ENCODE measurements around the gene DYTN. TPM values are rescaled to one million over a fixed set of nuclear protein-coding genes. Genes with fewer than 3 reads are reported as not detected.

DYTN gene, protein sequence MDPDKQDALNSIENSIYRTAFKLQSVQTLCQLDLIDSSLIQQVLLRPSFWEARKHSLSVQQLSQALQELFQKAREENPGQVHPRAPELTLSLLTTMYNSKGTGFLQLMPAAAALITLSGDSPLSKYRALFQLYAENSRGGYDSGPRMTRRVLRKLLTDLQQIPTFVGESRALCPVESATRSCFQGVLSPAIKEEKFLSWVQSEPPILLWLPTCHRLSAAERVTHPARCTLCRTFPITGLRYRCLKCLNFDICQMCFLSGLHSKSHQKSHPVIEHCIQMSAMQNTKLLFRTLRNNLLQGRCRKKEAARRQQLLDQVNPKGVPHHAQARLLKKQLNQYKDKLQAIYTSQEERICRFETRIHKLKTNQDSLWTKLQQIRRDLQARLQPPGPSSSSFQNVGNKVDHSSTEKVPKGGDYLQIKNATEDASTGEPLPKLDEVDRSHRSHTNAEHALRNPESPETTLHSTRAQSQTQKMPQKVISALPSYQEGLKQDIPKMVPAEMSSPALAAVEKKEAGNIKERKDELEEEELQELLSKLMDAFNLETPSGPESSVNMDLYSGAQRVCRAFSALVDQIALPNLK
- total RNA-seq = not detected

DNA sequence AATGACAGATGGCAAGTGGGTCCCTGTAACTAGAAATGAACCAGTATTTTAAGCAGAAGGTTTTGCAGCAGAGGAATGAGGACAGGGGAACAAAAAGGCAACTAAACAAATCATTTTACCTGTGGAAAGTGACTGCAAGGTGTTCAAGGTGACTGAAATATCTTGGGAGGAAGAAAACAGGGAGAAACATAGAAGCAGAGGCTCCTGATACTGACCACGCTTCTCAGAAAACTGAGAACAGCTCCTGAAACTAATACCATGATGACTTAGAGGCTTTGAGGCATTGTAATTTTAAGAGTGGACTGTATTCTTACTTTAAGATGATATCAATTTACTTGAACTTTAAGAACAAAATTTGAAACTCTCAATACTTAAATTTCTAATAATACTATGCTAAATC is at the start of gene DYTN:
DYTN (minus strand) TSS at position 101 of the 400 bp plus-strand sequence. CDS start 117 bp downstream, outside the sequence.
- DNase-seq (no peak), ATAC-seq (ENCODE audit: low read depth) (no peak)
- no peak within 1 kb of the TSS for H3K4me3 Mint-ChIP-seq
- H3K36me3 Mint-ChIP-seq = no peaks in the 10 kb centered on the region
- POLR2A ChIA-PET = no interaction called here
- peaks cover 3% of the 10 kb centered on the region for H3K4me1 Mint-ChIP-seq
- peaks cover 20% of the 10 kb centered on the region for H3K27me3 Mint-ChIP-seq
- H3K9me3 Mint-ChIP-seq = no peaks in the 10 kb centered on the region
- H3K27ac Mint-ChIP-seq = no peak within 1 kb of the TSS

DNA sequence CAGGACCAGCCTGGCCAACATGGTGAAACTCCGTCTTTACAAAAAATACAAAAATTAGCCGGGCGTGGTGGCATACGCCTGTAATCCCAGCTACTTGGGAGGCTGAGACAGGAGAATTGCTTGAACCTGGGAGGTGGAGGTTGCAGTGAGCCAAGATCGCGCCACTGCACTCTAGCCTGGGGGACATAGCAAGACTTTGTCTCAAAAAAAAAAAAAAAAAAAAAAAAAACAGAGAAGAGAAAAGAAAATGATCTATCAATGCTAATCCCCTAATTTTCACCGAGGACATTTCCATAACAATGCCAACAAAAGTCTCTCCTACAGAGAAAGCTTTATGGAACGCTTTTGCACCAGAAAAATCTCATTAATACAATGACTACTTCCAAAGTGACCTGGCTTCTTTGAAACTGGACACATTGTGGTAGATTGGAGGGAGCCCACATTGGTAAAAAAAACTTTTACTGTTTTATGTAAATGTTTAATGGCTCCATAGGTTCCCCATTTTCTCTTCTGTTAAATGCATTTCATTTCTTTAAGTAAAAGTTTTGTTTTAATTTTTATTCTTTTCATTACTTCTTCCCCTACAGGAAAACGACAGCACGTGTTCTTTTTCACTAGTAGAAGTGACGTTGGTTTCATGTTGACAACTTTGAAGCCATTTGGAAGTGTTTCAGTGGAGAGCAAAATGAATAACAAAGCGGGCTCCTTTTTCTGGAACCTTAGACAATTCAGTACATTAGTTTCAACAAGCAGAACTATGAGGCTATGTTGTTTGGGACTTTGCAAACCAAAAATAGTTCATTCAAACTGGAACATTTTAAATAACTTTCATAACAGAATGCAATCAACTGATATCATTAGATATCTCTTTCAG is 48.1 kb upstream of the DYTN start:
- Mint-ChIP-seq H3K9me3 (no peaks in the 10 kb centered on the region), H3K4me1 (peaks cover 22% of the 10 kb centered on the region), H3K27me3 (no peaks in the 10 kb centered on the region), H3K27ac (peak overlapping the region; percentile 96), H3K4me3 (peak overlapping the region; percentile 94), H3K36me3 (peaks cover 13% of the 10 kb centered on the region)
- no peak for ATAC-seq (ENCODE audit: low read depth)
- DNase-seq = no peak
- POLR2A ChIA-PET = interaction anchor here (0.5 to 1.7 kb wide), 5 partner anchors 27 to 1275 kb away, joined by 3 to 9 read pairs (median 3); partner anchors contain the start of genes CCNYL1, EEF1B2 and NDUFS1

DNA sequence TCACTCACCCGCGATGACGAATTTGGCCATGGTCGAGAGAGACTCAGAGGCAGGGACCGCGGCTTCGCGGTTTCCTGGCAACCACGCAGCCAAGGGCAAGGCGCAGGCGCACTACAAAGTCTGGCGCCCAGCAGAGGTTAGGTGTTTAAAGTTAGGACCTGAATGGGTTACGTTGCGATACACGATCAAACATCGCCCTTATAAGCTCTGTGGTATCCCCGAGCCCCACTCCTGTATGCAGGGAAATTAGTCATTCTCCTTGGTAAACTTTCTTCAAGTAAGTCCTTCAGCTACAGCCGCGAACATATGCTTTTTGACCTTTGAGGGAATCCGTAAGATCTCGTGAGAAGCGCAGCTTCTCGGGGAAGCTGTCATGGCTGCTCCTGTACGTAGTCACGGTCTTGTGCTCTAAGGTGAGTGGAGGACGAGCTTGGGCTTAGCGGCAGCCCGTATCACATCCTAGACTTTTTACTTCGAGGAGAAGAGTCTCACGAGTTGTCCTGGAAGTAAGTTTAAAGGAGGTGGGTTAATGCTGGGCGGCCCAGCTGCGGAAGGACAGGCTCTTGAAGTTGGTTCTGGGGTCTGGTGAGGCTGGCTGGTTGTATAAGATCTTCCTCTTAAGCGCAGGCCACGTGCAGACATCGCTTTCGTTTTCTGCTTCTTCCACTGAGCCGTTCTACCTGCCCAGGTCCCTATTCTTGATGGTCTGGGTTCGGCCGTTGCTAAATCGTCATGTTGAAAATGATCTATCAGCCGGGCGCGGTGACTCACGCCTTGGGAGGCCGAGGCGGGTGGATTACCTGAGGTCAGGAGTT is 47.3 kb upstream of the DYTN start, which contains the start of the genes FASTKD2 and MDH1B:
FASTKD2 (plus strand) TSS at position 365 of the 815 bp plus-strand sequence. CDS start 1,088 bp downstream, outside the sequence.
MDH1B (minus strand) TSS at position 87 of the 815 bp plus-strand sequence; CDS start at position 30, 57 bp downstream.
- no peaks in the 10 kb centered on the region for H3K9me3 Mint-ChIP-seq
- H3K27me3 Mint-ChIP-seq = no peaks in the 10 kb centered on the region
- H3K4me1 Mint-ChIP-seq = peaks cover 22% of the 10 kb centered on the region
- H3K4me3 Mint-ChIP-seq = peak within 1 kb of the TSS; percentile 94
- POLR2A ChIA-PET = interaction anchor here (0.5 to 1.7 kb wide), 6 partner anchors 28 to 1004 kb away, joined by 3 to 9 read pairs (median 4); partner anchors contain the start of genes CCNYL1, CREB1, EEF1B2 and FZD5
- H3K27ac Mint-ChIP-seq = peak within 1 kb of the TSS; percentile 96
- peak; percentile 89 for ATAC-seq (ENCODE audit: low read depth)
- peak; percentile 85 for DNase-seq
- H3K36me3 Mint-ChIP-seq = peaks cover 7% of the 10 kb centered on the region

DNA sequence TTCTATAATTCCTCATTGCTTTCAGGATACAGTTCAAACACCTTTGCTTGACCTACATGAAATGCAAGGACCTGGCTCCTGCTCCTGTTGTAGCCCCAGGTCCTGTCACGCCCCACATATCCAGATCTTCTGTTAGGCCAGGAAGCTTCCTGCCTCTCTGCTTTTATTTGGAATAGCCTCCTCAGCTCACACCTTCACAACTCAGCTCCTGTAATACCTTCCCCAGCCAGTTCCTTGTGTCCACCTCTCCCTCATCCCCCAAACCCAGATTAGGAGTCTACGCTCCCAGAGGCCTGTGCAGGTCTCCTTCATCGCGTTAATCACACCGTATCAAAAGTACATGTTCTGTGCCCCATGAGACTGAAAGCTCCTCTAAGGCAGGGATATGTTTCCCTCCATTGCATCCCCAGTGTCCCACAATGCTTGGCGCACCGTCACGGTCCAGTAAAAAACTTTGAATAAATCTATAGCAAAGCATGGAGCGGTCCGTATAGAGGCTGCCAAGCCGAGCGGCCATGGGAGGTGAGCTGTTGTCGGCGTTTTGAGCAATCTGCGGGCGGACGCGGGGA is 46.6 kb upstream of the DYTN start:
- no peaks in the 10 kb centered on the region for H3K27me3 Mint-ChIP-seq
- H3K4me3 Mint-ChIP-seq = peak overlapping the region; percentile 94
- no peak for DNase-seq

DNA sequence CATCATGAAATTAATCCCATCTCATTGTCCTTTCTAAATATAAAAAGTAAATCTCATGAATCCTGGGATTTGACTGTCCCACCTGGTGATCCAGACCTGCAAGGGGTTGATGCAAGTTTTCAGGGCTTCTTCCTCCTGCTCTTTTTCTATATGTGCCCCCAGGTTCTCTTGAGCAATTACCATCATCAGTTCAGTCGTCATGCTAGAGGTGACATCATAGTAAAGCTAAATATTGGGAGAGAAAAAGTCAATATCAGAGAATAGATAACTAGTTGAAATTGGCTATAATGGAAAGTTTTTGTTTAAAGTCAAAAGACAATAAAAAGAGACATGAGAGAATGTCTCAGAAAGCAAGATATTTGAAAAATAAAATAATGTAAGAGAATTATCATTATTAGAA is 38.6 kb upstream of the DYTN start:
- H3K4me3 Mint-ChIP-seq = no peak overlapping the region
- POLR2A ChIA-PET = no interaction called here
- no peak for ATAC-seq (ENCODE audit: low read depth)
- H3K4me1 Mint-ChIP-seq = no peaks in the 10 kb centered on the region
- H3K9me3 Mint-ChIP-seq = no peaks in the 10 kb centered on the region
- H3K36me3 Mint-ChIP-seq = no peaks in the 10 kb centered on the region
- DNase-seq = no peak
- H3K27me3 Mint-ChIP-seq = no peaks in the 10 kb centered on the region
- H3K27ac Mint-ChIP-seq = no peak overlapping the region

More for the DNA sequence above, 46.6 kb upstream of the DYTN start:
- POLR2A ChIA-PET = interaction anchor here (1.2 to 1.7 kb wide), 3 partner anchors 605 to 1005 kb away, joined by 3 to 7 read pairs (median 6); partner anchors contain the start of genes CREB1, EEF1B2, FZD5 and NDUFS1
- no peaks in the 10 kb centered on the region for H3K9me3 Mint-ChIP-seq
- H3K27ac Mint-ChIP-seq = peak overlapping the region; percentile 96
- H3K4me1 Mint-ChIP-seq = peaks cover 20% of the 10 kb centered on the region
- H3K36me3 Mint-ChIP-seq = peaks cover 7% of the 10 kb centered on the region
- ATAC-seq (ENCODE audit: low read depth) = no peak

DNA sequence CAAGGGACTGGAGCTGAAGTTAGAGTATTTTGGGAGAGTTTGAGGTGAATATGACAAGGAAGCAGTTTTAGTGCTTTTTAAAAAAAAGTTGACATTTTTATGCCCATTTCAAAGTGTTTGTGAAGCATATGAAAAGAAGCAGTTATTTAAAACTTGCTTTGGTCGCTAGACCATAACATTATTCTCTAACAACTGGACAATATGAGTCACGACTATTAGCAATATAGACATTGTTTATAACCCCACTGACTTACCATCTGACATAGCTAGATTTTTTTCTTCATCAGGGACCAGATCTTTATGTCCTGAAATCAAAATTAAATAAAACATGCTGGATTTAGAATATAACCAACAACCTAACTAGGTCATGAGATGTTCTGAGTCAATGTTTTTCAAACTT is 22.6 kb upstream of the DYTN start:
- H3K9me3 Mint-ChIP-seq = no peaks in the 10 kb centered on the region
- no peaks in the 10 kb centered on the region for H3K36me3 Mint-ChIP-seq
- POLR2A ChIA-PET = no interaction called here
- no peak for DNase-seq
- H3K27me3 Mint-ChIP-seq = peaks cover 2% of the 10 kb centered on the region
- ATAC-seq (ENCODE audit: low read depth) = no peak
- no peaks in the 10 kb centered on the region for H3K4me1 Mint-ChIP-seq
- no peak overlapping the region for H3K4me3 Mint-ChIP-seq
- no peak overlapping the region for H3K27ac Mint-ChIP-seq

DNA sequence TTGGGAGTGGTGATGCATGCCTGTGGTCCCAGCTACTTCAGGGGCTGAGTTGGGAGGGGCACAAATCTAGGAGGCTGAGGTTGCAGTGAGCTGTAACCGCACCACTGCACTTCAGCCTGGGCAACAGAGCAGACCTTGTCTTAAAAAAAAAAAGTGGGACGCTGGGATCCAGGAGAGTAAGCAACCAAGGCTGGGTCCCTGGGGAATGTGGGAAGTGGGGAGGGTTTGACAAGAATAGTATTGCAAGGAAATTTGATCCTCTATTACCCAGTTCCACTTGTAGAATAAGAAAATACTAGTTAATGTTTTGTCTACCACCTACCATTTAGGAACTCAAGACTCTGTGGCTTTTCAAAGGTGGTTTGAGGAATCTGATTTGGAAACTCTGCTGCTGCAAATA is 21.1 kb upstream of the DYTN start:
- no peaks in the 10 kb centered on the region for H3K4me1 Mint-ChIP-seq
- no peaks in the 10 kb centered on the region for H3K27me3 Mint-ChIP-seq
- H3K27ac Mint-ChIP-seq = no peak overlapping the region
- no peak for DNase-seq
- POLR2A ChIA-PET = no interaction called here
- H3K9me3 Mint-ChIP-seq = no peaks in the 10 kb centered on the region
- no peak overlapping the region for H3K4me3 Mint-ChIP-seq
- H3K36me3 Mint-ChIP-seq = no peaks in the 10 kb centered on the region
- ATAC-seq (ENCODE audit: low read depth) = no peak

DNA sequence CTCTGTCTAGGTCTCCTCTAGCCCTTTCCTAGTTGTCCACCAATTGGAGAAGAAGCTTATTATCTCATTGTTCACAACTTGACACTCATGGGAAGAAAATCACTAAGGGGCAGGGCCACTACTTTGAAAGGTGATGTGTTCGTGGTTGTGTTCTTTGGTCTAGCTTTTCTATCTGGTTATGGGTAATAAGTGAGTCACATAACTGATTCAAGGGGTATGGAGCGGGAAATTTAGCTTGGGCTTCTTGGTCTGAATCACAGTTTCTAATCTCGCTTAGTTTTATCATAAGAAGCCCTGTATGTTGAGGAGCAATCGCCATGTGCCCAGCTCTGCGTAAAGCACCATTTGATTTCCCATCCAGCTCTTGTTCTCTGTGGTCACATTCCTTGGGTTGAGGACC is 18.7 kb upstream of the DYTN start:
- Mint-ChIP-seq H3K4me3 (no peak overlapping the region), H3K27me3 (no peaks in the 10 kb centered on the region), H3K4me1 (no peaks in the 10 kb centered on the region), H3K27ac (no peak overlapping the region), H3K9me3 (no peaks in the 10 kb centered on the region), H3K36me3 (no peaks in the 10 kb centered on the region)
- DNase-seq = no peak
- no peak for ATAC-seq (ENCODE audit: low read depth)
- POLR2A ChIA-PET = no interaction called here

DNA sequence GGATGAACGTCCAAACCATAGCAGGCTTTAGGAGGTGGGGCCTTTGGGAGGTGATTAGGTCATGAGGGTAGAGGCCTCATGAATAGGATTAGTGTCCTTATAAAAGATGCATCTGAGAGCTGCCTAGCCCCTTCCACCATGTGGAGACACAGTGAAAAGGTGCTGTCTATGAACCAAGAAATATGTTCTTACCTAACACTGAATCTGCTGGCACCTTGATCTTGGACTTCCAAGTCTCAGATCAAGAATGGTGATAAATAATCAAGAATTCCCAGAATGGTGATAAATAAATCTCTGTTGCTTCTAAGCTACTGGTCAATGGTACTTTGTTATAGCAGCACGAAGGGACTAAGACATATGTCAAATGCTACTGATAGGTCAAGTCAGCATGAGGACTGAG is 15.1 kb upstream of the DYTN start:
- H3K9me3 Mint-ChIP-seq = no peaks in the 10 kb centered on the region
- H3K4me3 Mint-ChIP-seq = no peak overlapping the region
- no peak overlapping the region for H3K27ac Mint-ChIP-seq
- no peaks in the 10 kb centered on the region for H3K36me3 Mint-ChIP-seq
- H3K4me1 Mint-ChIP-seq = no peaks in the 10 kb centered on the region
- DNase-seq = no peak
- POLR2A ChIA-PET = no interaction called here
- H3K27me3 Mint-ChIP-seq = peaks cover 10% of the 10 kb centered on the region
- no peak for ATAC-seq (ENCODE audit: low read depth)

DNA sequence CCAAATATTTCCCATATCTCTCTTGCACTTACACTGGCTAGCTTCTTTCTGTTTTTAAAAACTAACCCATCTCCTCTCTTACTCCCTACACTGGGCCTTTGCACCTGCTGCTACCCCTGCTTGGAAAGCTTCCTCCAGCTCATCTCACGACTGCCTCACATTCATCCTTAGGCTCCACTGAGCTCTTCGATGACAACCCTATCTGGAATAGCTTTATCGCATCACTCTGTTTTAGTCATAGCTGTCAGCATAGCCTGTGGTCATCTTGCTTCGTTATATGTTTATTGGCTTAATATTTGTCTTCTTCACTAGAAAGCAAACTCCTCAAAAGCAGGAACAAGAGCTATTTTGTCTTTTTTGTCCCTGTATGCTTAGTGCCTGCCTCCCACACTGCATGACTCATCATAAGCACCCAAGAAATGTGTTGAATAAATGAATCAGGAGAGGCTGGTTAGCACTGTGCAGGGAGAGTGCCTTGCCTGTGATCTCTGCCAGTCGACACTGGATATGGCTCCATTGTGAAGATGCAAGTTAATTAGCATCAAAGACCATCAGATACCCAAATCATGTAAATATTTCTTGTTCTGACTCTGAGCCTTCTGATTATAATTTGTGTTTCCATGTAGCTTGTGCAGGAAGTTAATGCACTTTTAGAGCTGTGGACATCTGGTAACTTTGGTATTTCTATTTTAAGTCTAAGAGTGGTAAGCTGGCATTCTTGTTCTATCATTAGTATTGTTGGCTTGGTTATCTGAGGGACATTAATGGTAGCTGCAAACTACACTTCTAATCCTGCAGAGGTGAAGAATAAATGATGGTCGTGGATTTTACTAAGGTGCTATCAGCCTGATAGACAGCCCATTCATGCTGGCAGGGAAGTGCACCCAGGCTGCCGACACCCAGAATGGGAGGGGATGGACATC is 10.3 kb upstream of the DYTN start:
- Mint-ChIP-seq H3K27ac (no peak overlapping the region), H3K9me3 (no peaks in the 10 kb centered on the region), H3K36me3 (no peaks in the 10 kb centered on the region), H3K27me3 (peaks cover 27% of the 10 kb centered on the region), H3K4me3 (no peak overlapping the region), H3K4me1 (no peaks in the 10 kb centered on the region)
- DNase-seq (no peak), ATAC-seq (ENCODE audit: low read depth) (no peak)
- POLR2A ChIA-PET = no interaction called here

DNA sequence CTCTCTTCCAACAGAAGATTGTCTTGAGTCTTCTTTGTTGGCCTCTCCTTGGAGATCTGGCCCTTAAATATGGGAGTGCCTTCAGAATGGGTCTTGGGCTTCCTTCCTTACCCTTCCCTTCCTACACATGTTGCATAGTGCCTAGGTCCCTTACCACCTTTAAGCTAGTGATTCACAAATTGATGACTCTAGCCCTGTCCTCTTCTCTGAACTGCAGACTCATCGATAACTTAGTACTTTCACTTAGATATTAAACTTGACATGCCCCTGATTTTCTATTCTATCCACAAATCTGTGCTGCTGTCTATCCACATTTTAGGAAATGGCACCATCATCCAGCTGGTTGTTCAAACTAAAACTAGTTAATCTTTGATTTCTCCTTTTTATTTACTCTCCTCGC is 9.1 kb upstream of the DYTN start:
- Mint-ChIP-seq H3K27me3 (peaks cover 37% of the 10 kb centered on the region), H3K36me3 (no peaks in the 10 kb centered on the region), H3K4me1 (no peaks in the 10 kb centered on the region), H3K27ac (no peak overlapping the region), H3K4me3 (no peak overlapping the region), H3K9me3 (no peaks in the 10 kb centered on the region)
- DNase-seq (no peak), ATAC-seq (ENCODE audit: low read depth) (no peak)
- POLR2A ChIA-PET = no interaction called here
